Left ventricle myocardium inferior (tissue), 1 donor: ENCODE data around the gene GMPR2. TPM values are rescaled to one million over a fixed set of nuclear protein-coding genes. Genes with fewer than 3 reads are reported as not detected.
A peak's percentile ranks its signal among the peaks of the same experiment; 100 is the strongest.

Source experiments
- DNase-seq: peaks from one replicate; pipeline ENCODE4 v3.0.0-alpha.2; 2020
- H3K27ac ChIP-seq: fragments of 200-600 bp; replicated peaks from 2 replicates; pipeline ENCODE4 v1.8.0; 2021
- H3K27me3 ChIP-seq: fragments of 200-600 bp; 2 replicates; pipeline ENCODE4 v1.8.0; 2021; ENCODE audit warnings: low read depth
- H3K36me3 ChIP-seq: fragments of 200-600 bp; 2 replicates; pipeline ENCODE4 v1.8.0; 2021
- H3K4me1 ChIP-seq: fragments of 200-600 bp; 2 replicates; pipeline ENCODE4 v1.8.0; 2021
- H3K4me3 ChIP-seq: fragments of 200-600 bp; 2 replicates; pipeline ENCODE4 v1.8.0; 2021; ENCODE audit warnings: mild to moderate bottlenecking, moderate library complexity
- H3K9me3 ChIP-seq: fragments of 200-600 bp; replicated peaks from 2 replicates; pipeline ENCODE4 v1.8.0; 2021
- CTCF ChIP-seq: fragments of 200-600 bp; IDR thresholded peaks from 2 replicates; pipeline ENCODE4 v1.8.0; 2021; ENCODE audit warnings: antibody characterized with exemption, mild to moderate bottlenecking, borderline replicate concordance
- intact Hi-C: fragments of 100-400 bp; cut with micrococcal nuclease; formaldehyde crosslinking; loops from one replicate; pipeline ENCODE4 v1.11.0; 2022
- total RNA-seq: library from RNA; stranded (reverse); fragmentation: NEBNext Ultra II Directional; extraction: Animal tissue kit (Norgen Biotek cat#: 25700); gene quantifications from one replicate; pipeline ENCODE4 v1.2.1, GENCODE V29; 2021
- donor health status: DM: no; HTN: yes; CAD: no; lungs with severe emphysema.

Gene GMPR2
- total RNA-seq, 1 donor from 2014 or later, result 29.7 TPM

GRCh38 chr14:24280797-24281460, 48.2 kb downstream of the GMPR2 start:
- Histone ChIP-seq H3K36me3 (no peaks in the 10 kb centered on the region), H3K4me3 (no peak overlapping the region), H3K9me3 (no peaks in the 10 kb centered on the region), H3K4me1 (peaks cover 33% of the 10 kb centered on the region), H3K27me3 (no peaks in the 10 kb centered on the region), H3K27ac (peak overlapping the region; percentile 81)
- TF ChIP-seq CTCF, result no peak
- DNase-seq, result no peak
- intact Hi-C loops, result no loop called here

GRCh38 chr14:24281636-24282035, 48.9 kb downstream of the GMPR2 start:
- no peak overlapping the region for H3K27ac ChIP-seq
- H3K4me1 ChIP-seq, result peaks cover 33% of the 10 kb centered on the region
- H3K36me3 ChIP-seq, result no peaks in the 10 kb centered on the region
- intact Hi-C loops, result no loop called here
- DNase-seq, result no peak
- no peaks in the 10 kb centered on the region for H3K9me3 ChIP-seq
- TF ChIP-seq CTCF, result no peak
- H3K27me3 ChIP-seq, result no peaks in the 10 kb centered on the region
- no peak overlapping the region for H3K4me3 ChIP-seq

- no peak for DNase-seq
- intact Hi-C loops, result no loop called here
- TF ChIP-seq CTCF, result no peak
- Histone ChIP-seq H3K27ac (no peak overlapping the region), H3K27me3 (no peaks in the 10 kb centered on the region), H3K4me3 (no peak overlapping the region), H3K4me1 (peaks cover 33% of the 10 kb centered on the region), H3K9me3 (no peaks in the 10 kb centered on the region), H3K36me3 (no peaks in the 10 kb centered on the region)
Measured at GRCh38 chr14:24282736-24283135, 50.0 kb downstream of the GMPR2 start.

- H3K4me1 ChIP-seq, result peaks cover 26% of the 10 kb centered on the region
- intact Hi-C loops, result no loop called here
- no peak for DNase-seq
- no peaks in the 10 kb centered on the region for H3K27me3 ChIP-seq
- H3K27ac ChIP-seq, result no peak overlapping the region
- H3K9me3 ChIP-seq, result no peaks in the 10 kb centered on the region
- no peak for TF ChIP-seq CTCF
- no peak overlapping the region for H3K4me3 ChIP-seq
- H3K36me3 ChIP-seq, result no peaks in the 10 kb centered on the region
Measured at GRCh38 chr14:24283796-24284460, 51.2 kb downstream of the GMPR2 start.

GRCh38 chr14:24284501-24285035, 51.8 kb downstream of the GMPR2 start:
- no peak for DNase-seq
- intact Hi-C loops, result no loop called here
- H3K4me3 ChIP-seq, result no peak overlapping the region
- H3K9me3 ChIP-seq, result no peaks in the 10 kb centered on the region
- peaks cover 21% of the 10 kb centered on the region for H3K4me1 ChIP-seq
- no peaks in the 10 kb centered on the region for H3K27me3 ChIP-seq
- H3K27ac ChIP-seq, result no peak overlapping the region
- no peak for TF ChIP-seq CTCF
- peaks cover 5% of the 10 kb centered on the region for H3K36me3 ChIP-seq
